ENCODE results near the gene CPSF7.
"Not testable (repeated sequence)": the region's sequence is repeated elsewhere in the genome, so short reads cannot be mapped to it uniquely, and the experiment has no call there.

Gene CPSF7, protein sequence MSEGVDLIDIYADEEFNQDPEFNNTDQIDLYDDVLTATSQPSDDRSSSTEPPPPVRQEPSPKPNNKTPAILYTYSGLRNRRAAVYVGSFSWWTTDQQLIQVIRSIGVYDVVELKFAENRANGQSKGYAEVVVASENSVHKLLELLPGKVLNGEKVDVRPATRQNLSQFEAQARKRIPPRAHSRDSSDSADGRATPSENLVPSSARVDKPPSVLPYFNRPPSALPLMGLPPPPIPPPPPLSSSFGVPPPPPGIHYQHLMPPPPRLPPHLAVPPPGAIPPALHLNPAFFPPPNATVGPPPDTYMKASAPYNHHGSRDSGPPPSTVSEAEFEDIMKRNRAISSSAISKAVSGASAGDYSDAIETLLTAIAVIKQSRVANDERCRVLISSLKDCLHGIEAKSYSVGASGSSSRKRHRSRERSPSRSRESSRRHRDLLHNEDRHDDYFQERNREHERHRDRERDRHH

DNA sequence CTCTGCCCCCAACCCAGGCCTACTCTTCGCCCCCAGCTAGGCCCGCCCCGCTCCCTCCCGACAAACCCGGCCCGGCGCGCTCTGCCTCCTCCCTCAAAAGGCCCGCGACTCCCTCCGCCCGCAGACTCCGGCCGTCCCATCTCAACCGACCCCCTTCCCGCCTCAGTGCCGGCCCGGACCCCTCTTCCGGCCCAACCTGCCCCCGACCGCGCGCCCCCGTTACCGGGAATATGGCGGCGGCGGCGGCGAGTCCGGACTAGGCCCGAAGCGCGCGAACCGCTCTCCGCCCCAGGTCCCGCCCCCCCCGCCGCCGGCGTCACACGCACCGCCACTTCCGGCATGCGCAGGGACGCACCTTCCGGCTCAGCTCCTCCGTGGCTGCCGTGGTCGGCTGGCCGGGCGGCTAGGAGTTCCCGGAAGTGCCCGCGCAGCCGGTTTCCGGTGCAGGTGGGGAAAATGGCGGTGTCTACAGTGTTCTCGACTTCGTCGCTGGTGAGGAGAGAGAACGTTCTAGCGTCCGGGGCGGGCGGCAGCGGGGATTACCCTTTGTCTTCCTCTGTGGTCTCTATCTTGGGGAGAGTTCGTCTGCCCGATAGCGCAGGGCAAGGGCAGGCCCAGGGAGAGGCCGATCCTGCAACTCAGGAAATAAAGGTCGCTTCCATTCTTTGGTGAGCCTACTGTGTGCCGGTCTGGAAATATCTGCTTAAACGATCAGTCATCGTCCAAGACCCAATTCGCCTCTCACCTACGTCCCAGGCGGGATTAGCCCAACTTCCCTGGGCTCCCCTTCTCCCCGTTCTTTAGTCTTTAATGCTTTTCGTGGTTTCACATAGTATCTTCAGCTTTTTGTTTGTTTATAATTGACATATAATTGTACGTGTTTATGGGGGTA, at the start of gene CPSF7, which contains the start of gene SDHAF2:
CPSF7 (minus strand) TSS at position 285 of the 892 bp plus-strand sequence. CDS start 740 bp downstream, outside the sequence.
SDHAF2 (plus strand) TSS at position 434 of the 892 bp plus-strand sequence; CDS start at position 457, 23 bp downstream.
- Mint-ChIP-seq H3K27me3 (no peaks in the 10 kb centered on the region), H3K4me3 (peak within 1 kb of the TSS; percentile 93), H3K9me3 (no peaks in the 10 kb centered on the region), H3K4me1 (peaks cover 61% of the 10 kb centered on the region), H3K27ac (peak within 1 kb of the TSS; percentile 97), H3K36me3 (peaks cover 21% of the 10 kb centered on the region)
- peak; percentile 97 for ATAC-seq

DNA sequence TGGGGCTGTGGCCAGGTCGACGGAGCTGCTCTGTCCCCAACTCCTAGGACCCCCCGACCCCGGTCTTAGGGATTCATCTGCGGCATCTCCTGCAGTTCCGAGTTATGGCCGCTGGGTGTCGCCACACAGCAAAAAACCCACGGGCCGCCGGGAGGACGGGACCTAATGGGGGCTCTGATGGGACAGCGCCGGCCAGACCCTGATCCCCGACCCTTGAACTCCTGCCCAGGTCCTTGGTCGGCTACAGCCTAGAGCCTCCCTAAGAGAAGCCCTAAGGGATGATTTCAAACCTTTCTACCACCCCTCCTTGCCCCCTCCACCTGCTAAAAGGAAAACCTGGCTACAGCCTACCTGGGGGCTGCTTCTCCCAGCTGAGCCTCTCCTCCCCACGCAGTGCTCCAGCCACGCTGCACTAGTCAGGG, 48.0 kb upstream of the CPSF7 start:
- Mint-ChIP-seq H3K27ac (no peak overlapping the region), H3K9me3 (no peaks in the 10 kb centered on the region), H3K27me3 (peaks cover 35% of the 10 kb centered on the region), H3K4me3 (no peak overlapping the region), H3K36me3 (peaks cover 16% of the 10 kb centered on the region), H3K4me1 (peaks cover 19% of the 10 kb centered on the region)
- no peak for ATAC-seq

DNA sequence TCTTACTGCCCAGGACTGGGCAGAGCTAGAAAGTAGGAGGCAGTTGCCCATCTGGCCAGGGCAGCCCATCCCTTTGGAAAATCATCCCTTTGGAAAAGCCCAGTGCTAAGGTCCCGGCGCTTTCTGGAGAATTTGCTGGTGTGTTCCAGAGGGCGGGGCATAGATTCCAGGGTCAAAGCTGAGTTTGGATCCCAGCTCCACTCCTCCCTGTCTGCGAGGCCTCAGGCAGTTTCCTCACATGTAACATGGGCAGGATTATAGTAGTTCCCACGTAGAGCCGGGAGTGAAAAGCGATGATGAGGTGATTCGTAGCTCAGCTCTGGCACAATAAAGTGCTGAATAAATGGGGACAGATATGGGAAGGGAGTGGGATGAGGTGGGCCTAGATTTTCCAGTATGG, 47.4 kb upstream of the CPSF7 start:
- ATAC-seq = no peak
- H3K9me3 Mint-ChIP-seq = no peaks in the 10 kb centered on the region
- H3K36me3 Mint-ChIP-seq = peaks cover 19% of the 10 kb centered on the region

DNA sequence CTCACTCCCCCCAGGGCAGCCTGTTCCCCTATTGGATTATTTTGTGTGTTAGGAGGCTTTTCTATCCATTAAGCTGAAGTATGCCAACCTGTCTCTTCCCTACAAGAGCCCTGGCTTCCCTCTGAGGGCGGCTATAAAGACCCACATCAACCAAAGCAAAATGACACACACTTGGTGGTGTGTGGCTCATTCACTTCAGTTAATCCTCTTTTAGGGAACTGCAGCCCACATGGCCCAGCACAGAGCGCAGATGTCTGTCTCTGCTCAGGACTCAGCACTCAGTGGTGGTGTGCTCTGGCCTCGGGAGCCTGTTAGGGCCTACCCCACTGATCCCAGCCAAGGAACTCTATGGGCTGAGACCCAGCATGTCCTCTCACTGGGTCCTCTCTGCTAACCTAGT, 46.6 kb upstream of the CPSF7 start:
- no peak overlapping the region for H3K27ac Mint-ChIP-seq
- H3K9me3 Mint-ChIP-seq = no peaks in the 10 kb centered on the region
- peaks cover 22% of the 10 kb centered on the region for H3K27me3 Mint-ChIP-seq
- H3K4me3 Mint-ChIP-seq = no peak overlapping the region
- no peak for ATAC-seq
- peaks cover 19% of the 10 kb centered on the region for H3K4me1 Mint-ChIP-seq
- H3K36me3 Mint-ChIP-seq = peaks cover 19% of the 10 kb centered on the region

More for the DNA sequence above, 47.4 kb upstream of the CPSF7 start:
- Mint-ChIP-seq H3K27ac (no peak overlapping the region), H3K27me3 (peaks cover 29% of the 10 kb centered on the region), H3K4me1 (peaks cover 19% of the 10 kb centered on the region), H3K4me3 (no peak overlapping the region)

DNA sequence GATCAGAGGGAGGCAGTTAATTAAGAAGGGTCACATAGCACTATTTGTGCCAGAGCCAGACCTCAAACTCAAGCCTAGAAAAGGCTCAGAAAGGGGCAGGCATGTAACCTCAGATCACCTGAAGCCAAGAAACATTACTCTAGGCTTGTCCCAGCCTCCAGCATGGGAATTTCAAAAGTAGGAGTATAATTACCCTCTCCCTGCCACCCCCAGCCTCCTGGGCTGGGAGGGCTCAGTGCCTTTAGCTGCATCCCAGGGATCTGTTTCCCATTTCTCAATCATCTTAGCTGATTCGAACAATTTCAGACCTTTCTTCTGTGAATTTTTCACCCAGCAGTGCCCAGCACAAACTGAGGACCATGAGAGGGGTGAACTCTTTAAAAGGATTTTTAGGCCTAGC, 45.7 kb upstream of the CPSF7 start:
- H3K9me3 Mint-ChIP-seq = no peaks in the 10 kb centered on the region
- H3K4me1 Mint-ChIP-seq = peaks cover 9% of the 10 kb centered on the region
- H3K4me3 Mint-ChIP-seq = no peak overlapping the region
- no peak for ATAC-seq
- no peak overlapping the region for H3K27ac Mint-ChIP-seq
- peaks cover 27% of the 10 kb centered on the region for H3K36me3 Mint-ChIP-seq
- H3K27me3 Mint-ChIP-seq = peaks cover 13% of the 10 kb centered on the region

DNA sequence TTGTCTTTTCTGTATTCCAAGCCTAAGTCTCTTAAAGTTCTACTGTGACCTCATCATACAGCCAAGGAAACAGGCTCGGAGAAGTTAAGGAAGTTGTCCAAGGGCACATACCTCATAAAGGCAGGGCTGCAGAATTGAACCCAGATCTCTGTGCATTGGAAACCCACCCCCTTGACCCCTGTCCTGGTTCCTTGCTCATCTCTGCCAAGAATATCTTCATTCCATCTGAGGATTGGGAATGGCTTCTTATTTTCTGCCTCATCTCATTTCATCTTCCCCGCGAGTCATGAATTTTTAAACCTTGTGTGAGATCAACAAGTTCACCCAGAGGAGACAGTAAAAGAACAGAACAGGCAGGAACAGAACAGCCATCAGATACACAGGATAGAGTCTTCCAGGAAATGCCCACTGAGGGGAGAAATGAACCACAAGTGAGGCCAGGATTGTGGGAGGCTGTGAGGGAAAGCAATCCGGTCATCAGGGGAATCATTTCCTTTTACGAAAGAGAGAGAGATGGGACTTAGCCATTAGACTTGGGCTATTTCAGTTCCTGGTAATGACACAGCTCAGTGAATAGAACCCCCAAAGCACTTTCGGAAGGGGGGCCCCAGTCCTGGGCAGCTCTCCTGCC, 44.4 kb upstream of the CPSF7 start:
- Mint-ChIP-seq H3K27me3 (peaks cover 10% of the 10 kb centered on the region), H3K27ac (no peak overlapping the region), H3K4me3 (no peak overlapping the region), H3K9me3 (no peaks in the 10 kb centered on the region), H3K36me3 (peaks cover 33% of the 10 kb centered on the region), H3K4me1 (peaks cover 8% of the 10 kb centered on the region)
- no peak for ATAC-seq

DNA sequence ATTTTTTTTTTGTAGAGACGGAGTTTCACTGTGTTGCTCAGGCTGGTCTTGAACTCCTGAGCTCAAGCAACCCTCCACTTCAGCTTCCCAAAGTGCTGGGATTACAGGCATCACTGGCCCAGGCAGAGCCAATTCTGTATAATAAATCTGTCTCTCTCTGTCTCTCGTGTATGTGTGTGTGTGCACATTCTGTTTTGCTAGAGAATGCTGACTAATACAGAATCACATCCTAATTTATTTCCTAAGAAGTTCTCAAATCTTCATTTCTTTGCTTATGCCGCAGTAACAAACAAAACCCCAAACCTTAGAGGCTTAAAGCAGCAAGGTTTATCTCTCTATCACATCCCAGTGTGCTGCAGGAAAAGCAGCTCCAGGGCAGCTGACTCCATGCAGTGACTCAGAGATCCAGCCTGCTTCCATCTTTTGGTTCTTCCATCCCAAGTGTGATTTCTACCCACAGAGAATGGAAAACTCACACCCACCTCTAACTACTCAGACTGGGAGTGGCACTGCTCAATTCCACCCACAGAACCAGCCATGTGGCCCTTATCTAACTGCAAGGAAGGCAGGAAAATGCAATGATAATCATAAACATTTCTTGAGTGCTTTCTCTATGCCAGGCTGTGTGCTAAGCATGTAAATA, 43.7 kb upstream of the CPSF7 start:
- peaks cover 10% of the 10 kb centered on the region for H3K27me3 Mint-ChIP-seq
- peaks cover 8% of the 10 kb centered on the region for H3K4me1 Mint-ChIP-seq
- no peak for ATAC-seq
- H3K36me3 Mint-ChIP-seq = peaks cover 40% of the 10 kb centered on the region
- no peak overlapping the region for H3K4me3 Mint-ChIP-seq
- no peak overlapping the region for H3K27ac Mint-ChIP-seq
- no peaks in the 10 kb centered on the region for H3K9me3 Mint-ChIP-seq

DNA sequence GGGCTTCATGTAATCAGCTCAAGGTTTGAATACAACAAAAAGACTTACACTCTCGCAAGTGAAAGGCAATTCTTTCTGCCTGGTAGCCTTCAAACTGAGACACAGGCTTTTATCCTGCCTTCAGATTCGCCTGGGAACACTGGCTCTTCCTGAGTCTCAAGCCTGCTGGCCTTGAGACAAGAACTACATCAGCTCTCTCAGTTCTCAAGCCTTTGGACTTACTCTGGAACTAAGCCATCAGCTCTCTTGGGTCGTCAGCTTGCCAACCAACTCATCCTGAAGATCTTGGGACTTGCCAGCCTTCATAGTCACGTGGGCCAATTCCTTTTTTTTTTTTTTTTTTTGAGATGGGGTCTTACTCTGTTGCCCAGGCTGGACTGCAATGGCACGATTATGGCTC, 43.1 kb upstream of the CPSF7 start:
- Mint-ChIP-seq H3K36me3 (peaks cover 46% of the 10 kb centered on the region), H3K9me3 (no peaks in the 10 kb centered on the region), H3K4me3 (no peak overlapping the region), H3K27ac (no peak overlapping the region), H3K4me1 (peaks cover 4% of the 10 kb centered on the region), H3K27me3 (peaks cover 3% of the 10 kb centered on the region)
- ATAC-seq = no peak

DNA sequence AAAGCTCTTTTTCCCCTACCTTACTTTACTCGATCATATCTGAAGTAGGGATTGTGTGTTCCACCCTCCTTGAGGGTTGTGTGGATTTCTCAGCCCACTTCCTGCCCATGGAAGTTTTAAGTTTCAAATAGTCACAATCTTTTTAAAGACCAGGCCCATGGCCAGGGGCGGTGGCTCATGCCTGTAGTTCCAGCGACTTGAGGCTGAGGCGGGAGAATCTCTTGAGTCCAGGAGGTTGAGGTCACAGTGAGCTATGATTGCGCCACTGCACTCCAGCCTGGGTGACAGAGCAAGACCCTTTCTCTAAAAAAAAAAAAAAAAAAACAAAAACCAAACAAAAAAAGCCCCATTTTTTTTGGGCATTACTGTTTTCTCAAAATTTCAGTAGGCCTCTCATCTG, 42.5 kb upstream of the CPSF7 start:
- Mint-ChIP-seq H3K27me3 (no peaks in the 10 kb centered on the region), H3K36me3 (peaks cover 52% of the 10 kb centered on the region), H3K27ac (no peak overlapping the region), H3K4me3 (no peak overlapping the region), H3K4me1 (no peaks in the 10 kb centered on the region), H3K9me3 (no peaks in the 10 kb centered on the region)
- no peak for ATAC-seq

DNA sequence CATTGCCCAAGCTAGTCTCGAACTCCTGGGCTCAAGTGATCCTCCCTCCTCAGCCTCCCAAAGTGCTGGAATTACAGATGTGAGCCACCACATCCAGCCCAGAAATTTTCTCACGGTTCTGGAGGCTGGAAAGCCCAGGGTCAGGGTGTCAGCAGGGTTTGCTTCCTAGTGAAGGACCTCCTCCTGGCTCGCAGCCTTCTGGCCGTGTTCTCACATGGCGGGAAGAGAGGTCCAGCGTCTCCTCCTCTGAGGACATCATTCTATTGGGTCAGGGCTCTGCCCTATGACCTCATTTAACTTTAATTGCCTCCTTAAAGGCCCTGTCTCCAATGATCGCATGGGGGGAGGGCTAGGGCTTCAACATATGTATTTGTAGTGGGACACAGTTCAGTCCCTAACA, 38.2 kb upstream of the CPSF7 start:
- Mint-ChIP-seq H3K4me3 (no peak overlapping the region), H3K27me3 (no peaks in the 10 kb centered on the region), H3K36me3 (peaks cover 63% of the 10 kb centered on the region), H3K27ac (no peak overlapping the region), H3K4me1 (no peaks in the 10 kb centered on the region), H3K9me3 (no peaks in the 10 kb centered on the region)
- no peak for ATAC-seq

DNA sequence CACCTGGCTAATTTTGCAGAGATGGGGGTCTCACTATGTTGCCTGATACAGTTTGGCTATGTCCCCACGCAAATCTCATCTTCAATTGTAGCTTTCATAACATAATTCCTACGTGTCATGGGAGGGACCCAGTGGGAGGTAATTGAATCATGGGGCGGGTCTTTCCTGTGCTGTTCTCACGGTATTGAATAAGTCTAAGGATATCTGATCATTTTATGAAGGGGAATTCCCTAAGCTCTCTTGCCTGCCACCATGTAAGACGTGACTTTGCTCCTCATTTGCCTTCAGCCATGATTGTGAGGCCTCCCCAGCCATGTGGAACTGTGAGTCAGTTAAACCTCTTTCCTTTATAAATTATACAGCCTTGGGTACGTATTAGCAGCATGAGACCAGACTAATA, 37.8 kb upstream of the CPSF7 start:
- H3K4me1 Mint-ChIP-seq, H3K27me3 Mint-ChIP-seq, H3K4me3 Mint-ChIP-seq, H3K27ac Mint-ChIP-seq, H3K9me3 Mint-ChIP-seq, ATAC-seq: not testable (repeated sequence)
- H3K36me3 Mint-ChIP-seq = peaks cover 60% of the 10 kb centered on the region

DNA sequence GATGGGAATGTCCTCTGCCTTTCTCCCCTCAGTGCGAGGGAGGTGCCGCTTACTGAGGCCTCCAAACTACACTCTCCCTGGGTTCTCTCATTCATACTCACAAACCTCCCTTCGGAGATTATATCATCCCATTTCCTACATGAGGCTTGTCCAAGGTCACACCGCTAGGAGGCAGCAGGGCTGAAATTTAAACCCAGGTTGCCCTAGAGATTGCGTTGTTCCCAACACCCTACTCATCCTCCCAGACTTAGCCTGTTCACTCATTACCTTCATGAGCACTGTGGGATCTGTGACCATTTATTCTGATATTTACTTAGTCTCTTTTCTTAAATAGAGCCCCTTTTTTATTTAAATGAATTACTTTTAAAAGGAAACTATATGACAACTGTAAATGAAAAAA, 31.2 kb upstream of the CPSF7 start:
- Mint-ChIP-seq H3K36me3 (peaks cover 35% of the 10 kb centered on the region), H3K4me1 (no peaks in the 10 kb centered on the region), H3K27ac (no peak overlapping the region), H3K9me3 (no peaks in the 10 kb centered on the region), H3K4me3 (no peak overlapping the region), H3K27me3 (no peaks in the 10 kb centered on the region)
- no peak for ATAC-seq

DNA sequence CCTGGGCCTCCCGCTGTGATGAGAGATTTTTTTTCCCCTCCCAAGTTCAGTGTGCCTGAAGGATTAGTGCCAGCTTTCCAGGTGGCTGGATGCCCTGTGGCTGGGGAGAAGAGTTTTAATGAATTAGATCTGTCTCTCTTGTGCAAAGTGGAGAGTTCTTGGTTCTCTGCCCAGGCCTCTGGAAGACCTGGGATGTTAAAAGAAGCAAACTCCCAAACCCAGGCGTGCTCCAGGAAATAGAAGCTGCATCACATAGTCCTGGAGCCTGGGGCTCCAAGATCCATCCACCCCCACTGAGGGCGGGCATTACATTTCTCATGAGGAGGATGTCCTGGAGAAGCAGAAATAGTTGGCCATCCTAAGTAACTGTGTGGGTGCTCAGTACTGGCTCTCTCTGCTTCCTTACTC, 30.7 kb upstream of the CPSF7 start:
- Mint-ChIP-seq H3K9me3 (no peaks in the 10 kb centered on the region), H3K27me3 (no peaks in the 10 kb centered on the region), H3K27ac (no peak overlapping the region), H3K4me1 (no peaks in the 10 kb centered on the region), H3K36me3 (peaks cover 40% of the 10 kb centered on the region), H3K4me3 (no peak overlapping the region)
- no peak for ATAC-seq

DNA sequence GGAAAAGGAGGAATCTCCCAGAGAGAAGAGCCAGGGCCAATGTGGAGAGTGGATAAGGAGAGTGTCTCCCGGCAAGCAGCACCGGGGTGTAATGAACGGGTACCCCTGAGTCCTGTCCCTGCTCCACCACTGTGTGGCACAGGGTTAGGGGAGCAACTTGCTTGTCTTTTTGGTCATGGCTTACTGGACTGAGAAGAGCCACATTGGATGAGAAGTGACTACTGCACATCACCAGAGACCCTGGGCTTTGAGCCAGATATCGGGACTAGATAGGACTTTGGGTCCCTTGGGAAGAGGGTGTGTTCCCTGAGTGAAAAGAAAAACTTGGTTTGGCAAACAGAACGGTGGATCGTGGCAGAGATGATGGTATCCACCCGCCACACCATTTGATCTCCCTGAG, 24.7 kb upstream of the CPSF7 start:
- H3K27ac Mint-ChIP-seq = no peak overlapping the region
- H3K4me1 Mint-ChIP-seq = no peaks in the 10 kb centered on the region
- no peaks in the 10 kb centered on the region for H3K27me3 Mint-ChIP-seq
- H3K9me3 Mint-ChIP-seq = no peaks in the 10 kb centered on the region
- no peak for ATAC-seq
- H3K36me3 Mint-ChIP-seq = peaks cover 35% of the 10 kb centered on the region
- no peak overlapping the region for H3K4me3 Mint-ChIP-seq

DNA sequence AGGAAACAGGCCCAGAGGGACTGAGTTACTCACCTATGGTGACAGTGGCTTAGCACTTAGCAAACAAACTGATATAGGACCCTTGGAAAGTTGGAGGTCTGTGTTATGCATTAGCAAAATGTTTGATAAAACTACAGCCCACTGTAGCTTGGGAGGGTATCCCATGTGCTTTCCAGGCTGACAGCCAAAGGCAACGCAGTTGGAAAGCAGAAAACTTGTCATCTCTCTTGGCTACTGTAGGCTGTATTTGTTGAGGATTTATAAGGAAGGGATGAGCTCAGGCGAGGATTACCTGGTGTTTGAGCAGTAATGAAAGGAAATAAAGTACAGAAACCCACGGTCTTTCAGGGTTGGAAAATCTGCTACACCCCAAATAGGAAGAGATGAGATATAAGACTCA, 23.9 kb upstream of the CPSF7 start:
- Mint-ChIP-seq H3K27me3 (no peaks in the 10 kb centered on the region), H3K4me3 (no peak overlapping the region), H3K36me3 (peaks cover 39% of the 10 kb centered on the region), H3K9me3 (no peaks in the 10 kb centered on the region), H3K4me1 (no peaks in the 10 kb centered on the region), H3K27ac (no peak overlapping the region)
- no peak for ATAC-seq

All from stimulated activated memory B cell treated with anti-CD40 and anti-IgM and Interleukin-4, amounts not matched to agents 10 μg/mL and 1 μg/mL and 100 μg/mL, for 72 hours (primary cell).